ENCODE data around the gene HDAC1.

HDAC1 gene

GRCh38 chr1:32377541-32378220 lies 85.8 kb downstream of the HDAC1 start:
- no peak for FAIRE-seq

- no peak for FAIRE-seq
These were observed 88.2 kb downstream of the HDAC1 start for GRCh38 chr1:32380057-32380456.

Data from endometrium (tissue), 2 donors.